Activated CD8-positive, alpha-beta T cell treated with anti-CD3 and anti-CD28 coated beads for 36 hours (primary cell): ENCODE measurements around the gene SCYGR2. TPM values are rescaled to one million over a fixed set of nuclear protein-coding genes. Genes with fewer than 3 reads are reported as not detected.

ENCODE experiments used
- ATAC-seq: fragments of 200-7000 bp; cut with Tn5 transposase; one replicate; pipeline ENCODE4 v1.10.0; 2021; ENCODE audit warnings: mild to moderate bottlenecking, moderate library complexity
- CTCF ChIA-PET: fragments of 350-600 bp; sonication (Branson Sonifier 250); formaldehyde crosslinking; loops from one replicate; lab custom pipeline; 2021; ENCODE audit warnings: antibody characterized with exemption; lab: Charles Lee
- POLR2A ChIA-PET: fragments of 350-600 bp; sonication (Branson Sonifier 250); formaldehyde crosslinking; loops from one replicate; lab custom pipeline; 2021; ENCODE audit warnings: antibody characterized with exemption; lab: Charles Lee
- DNase-seq: peaks from one replicate; pipeline ENCODE4 v3.0.0-alpha.2; 2020
- H3K27ac Mint-ChIP-seq: one replicate; pipeline ENCODE4 v1.8.0; 2021; ENCODE audit warnings: mild to moderate bottlenecking, mixed read lengths
- H3K27me3 Mint-ChIP-seq: one replicate; pipeline ENCODE4 v1.8.0; 2021; ENCODE audit warnings: mixed read lengths
- H3K36me3 Mint-ChIP-seq: one replicate; pipeline ENCODE4 v1.8.0; 2021; ENCODE audit warnings: low read depth, mixed read lengths
- H3K4me1 Mint-ChIP-seq: one replicate; pipeline ENCODE4 v1.8.0; 2021; ENCODE audit warnings: low read depth, mixed read lengths
- H3K4me3 Mint-ChIP-seq: one replicate; pipeline ENCODE4 v1.8.0; 2021; ENCODE audit warnings: mild to moderate bottlenecking, moderate library complexity, mixed read lengths
- H3K9me3 Mint-ChIP-seq: one replicate; pipeline ENCODE4 v1.8.0; 2021; ENCODE audit warnings: mixed read lengths
- intact Hi-C: fragments of 100-400 bp; cut with micrococcal nuclease; formaldehyde crosslinking; loops from one replicate; pipeline ENCODE4 v1.10.0; 2022
- total RNA-seq, 2 experiments: library from RNA; stranded (reverse); gene quantifications; one replicate each; pipeline ENCODE4 v1.2.3, GENCODE V29; 2021
- TF ChIP-seq, protein P1 (sequence below): fragments of 200-600 bp; IDR thresholded peaks from one replicate; pipeline ENCODE4 v1.8.0; 2022; ENCODE audit warnings: antibody characterized with exemption, mild to moderate bottlenecking

The SCYGR2 gene
- total RNA-seq, 2 experiments from 2014 or later = not detected

DNA sequence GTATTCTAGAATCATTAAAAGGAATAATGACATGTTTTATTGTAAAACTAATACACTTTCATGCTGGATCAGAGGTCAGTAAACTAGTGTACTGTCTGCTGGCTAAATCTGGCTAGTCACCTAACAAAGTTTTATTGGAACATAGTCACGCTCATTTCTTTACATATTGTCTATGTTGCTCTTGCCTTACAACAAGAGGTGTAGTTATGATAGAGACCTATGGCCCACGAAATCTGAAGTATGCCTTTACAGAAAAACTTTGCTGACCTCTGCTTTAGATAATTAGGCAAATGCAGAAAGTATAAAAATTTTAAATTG lies 29.9 kb upstream of the SCYGR2 start:
- intact Hi-C loops = no loop called here
- Mint-ChIP-seq H3K27me3 (no peaks in the 10 kb centered on the region), H3K36me3 (no peaks in the 10 kb centered on the region), H3K9me3 (no peaks in the 10 kb centered on the region), H3K4me1 (peaks cover 3% of the 10 kb centered on the region), H3K4me3 (no peak overlapping the region), H3K27ac (no peak overlapping the region)
- ChIA-PET POLR2A (no interaction called here), CTCF (no interaction called here)
- TF ChIP-seq, protein P1, sequence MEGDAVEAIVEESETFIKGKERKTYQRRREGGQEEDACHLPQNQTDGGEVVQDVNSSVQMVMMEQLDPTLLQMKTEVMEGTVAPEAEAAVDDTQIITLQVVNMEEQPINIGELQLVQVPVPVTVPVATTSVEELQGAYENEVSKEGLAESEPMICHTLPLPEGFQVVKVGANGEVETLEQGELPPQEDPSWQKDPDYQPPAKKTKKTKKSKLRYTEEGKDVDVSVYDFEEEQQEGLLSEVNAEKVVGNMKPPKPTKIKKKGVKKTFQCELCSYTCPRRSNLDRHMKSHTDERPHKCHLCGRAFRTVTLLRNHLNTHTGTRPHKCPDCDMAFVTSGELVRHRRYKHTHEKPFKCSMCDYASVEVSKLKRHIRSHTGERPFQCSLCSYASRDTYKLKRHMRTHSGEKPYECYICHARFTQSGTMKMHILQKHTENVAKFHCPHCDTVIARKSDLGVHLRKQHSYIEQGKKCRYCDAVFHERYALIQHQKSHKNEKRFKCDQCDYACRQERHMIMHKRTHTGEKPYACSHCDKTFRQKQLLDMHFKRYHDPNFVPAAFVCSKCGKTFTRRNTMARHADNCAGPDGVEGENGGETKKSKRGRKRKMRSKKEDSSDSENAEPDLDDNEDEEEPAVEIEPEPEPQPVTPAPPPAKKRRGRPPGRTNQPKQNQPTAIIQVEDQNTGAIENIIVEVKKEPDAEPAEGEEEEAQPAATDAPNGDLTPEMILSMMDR = no peak
- ATAC-seq = no peak
- DNase-seq = no peak

DNA sequence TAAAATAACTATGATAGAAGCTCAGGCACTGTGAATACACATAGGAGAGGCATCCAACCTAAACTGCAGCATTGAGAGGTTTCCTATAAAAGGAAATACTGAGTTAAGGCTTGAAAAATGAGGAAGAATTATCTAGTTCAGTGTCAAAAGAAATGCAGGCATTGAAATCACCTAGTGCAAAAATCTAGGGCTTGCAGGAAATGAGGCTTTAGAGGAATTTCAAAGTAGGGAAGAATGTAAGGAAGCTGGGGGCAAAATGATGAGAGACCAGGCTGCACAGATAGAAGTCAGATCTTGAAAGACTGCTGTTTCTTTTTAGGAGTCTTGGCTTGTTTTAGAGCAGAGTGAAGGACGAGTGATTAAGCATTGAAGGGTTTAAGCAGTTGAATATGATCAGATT lies 28.1 kb upstream of the SCYGR2 start:
- DNase-seq = no peak
- ChIA-PET CTCF (interaction anchor here (1.2 kb wide), 1 partner anchor 87 kb away, joined by 3 read pairs; no protein-coding TSS in a partner anchor), POLR2A (no interaction called here)
- Mint-ChIP-seq H3K4me1 (peaks cover 3% of the 10 kb centered on the region), H3K9me3 (no peaks in the 10 kb centered on the region), H3K36me3 (no peaks in the 10 kb centered on the region), H3K27me3 (no peaks in the 10 kb centered on the region), H3K4me3 (no peak overlapping the region), H3K27ac (no peak overlapping the region)
- intact Hi-C loops = loop anchor here (10.0 kb wide), 1 partner anchor 166 kb away; no protein-coding TSS in a partner anchor
- ATAC-seq = no peak
- TF ChIP-seq, protein P1 = no peak

DNA sequence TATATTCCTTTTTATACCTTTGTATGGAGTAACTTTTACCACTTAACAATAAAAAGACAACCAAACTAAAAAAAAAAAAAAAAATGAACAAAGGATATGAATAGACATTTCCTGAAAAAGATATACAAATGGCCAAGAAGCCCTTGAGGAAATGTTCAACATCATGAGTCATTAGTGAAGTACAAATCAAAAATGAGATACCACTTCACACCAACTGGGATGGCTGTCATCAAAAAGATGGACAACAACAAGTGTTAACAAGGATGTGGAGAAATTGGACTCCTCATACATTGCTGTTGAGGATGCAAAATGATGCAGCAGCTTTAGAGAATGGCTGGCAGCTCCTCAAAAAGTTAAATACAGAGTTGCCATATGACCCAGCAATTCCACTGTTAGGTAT lies 22.6 kb upstream of the SCYGR2 start:
- Mint-ChIP-seq H3K27me3 (peaks cover 19% of the 10 kb centered on the region), H3K27ac (no peak overlapping the region), H3K4me1 (no peaks in the 10 kb centered on the region), H3K36me3 (no peaks in the 10 kb centered on the region), H3K4me3 (no peak overlapping the region), H3K9me3 (no peaks in the 10 kb centered on the region)
- POLR2A ChIA-PET = no interaction called here
- DNase-seq = no peak
- TF ChIP-seq, protein P1 = no peak
- no peak for ATAC-seq
- intact Hi-C loops = loop anchor here (10.0 kb wide), 1 partner anchor 171 kb away; no protein-coding TSS in a partner anchor
- CTCF ChIA-PET = no interaction called here

DNA sequence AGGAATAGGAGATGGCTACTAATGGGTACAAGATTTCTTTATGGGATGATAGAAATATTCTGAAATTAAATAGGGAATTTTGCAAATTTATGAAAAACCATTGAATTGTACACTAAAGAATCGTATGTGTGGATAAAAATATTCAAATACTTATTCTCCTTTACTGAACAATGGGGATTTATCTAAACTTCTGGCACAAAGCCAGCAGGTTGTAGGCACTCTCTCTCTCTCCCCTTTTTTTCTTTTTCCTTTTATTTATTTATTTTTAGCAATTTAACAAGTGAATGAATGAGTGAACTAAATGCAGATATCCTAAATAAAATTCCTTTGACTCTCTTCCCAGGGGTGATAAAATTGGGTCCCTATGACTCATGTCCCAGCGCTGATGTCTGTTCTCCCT lies 21.9 kb upstream of the SCYGR2 start:
- H3K27ac Mint-ChIP-seq = no peak overlapping the region
- TF ChIP-seq, protein P1 = no peak
- H3K9me3 Mint-ChIP-seq = no peaks in the 10 kb centered on the region
- intact Hi-C loops = loop anchor here (10.0 kb wide), 1 partner anchor 172 kb away; no protein-coding TSS in a partner anchor
- no peaks in the 10 kb centered on the region for H3K36me3 Mint-ChIP-seq
- CTCF ChIA-PET = no interaction called here
- ATAC-seq (no peak), DNase-seq (no peak)
- no peaks in the 10 kb centered on the region for H3K4me1 Mint-ChIP-seq
- POLR2A ChIA-PET = no interaction called here
- peaks cover 21% of the 10 kb centered on the region for H3K27me3 Mint-ChIP-seq
- no peak overlapping the region for H3K4me3 Mint-ChIP-seq

DNA sequence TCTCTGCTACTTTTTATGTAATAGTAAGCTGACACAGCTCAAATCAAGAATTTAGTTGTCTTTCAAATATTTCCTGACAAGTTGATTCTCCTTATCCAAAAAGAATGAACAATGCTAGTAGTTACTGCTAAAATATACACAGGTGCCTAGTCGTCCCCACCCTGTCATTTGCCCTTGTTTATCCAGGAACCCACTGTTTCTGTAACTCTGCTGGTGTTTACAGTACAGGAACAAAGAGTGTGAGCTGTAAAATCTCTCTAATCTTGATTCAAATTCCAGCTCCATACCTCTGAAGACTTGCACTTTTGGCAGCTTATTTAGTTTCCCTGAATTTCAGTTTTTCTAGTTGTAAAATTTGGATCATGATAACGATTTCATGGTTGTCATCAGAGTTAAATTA lies 21.1 kb upstream of the SCYGR2 start:
- Mint-ChIP-seq H3K9me3 (peaks cover 2% of the 10 kb centered on the region), H3K36me3 (peaks cover 2% of the 10 kb centered on the region), H3K27me3 (peaks cover 24% of the 10 kb centered on the region), H3K4me1 (no peaks in the 10 kb centered on the region), H3K4me3 (no peak overlapping the region), H3K27ac (no peak overlapping the region)
- no peak for ATAC-seq
- ChIA-PET POLR2A (no interaction called here), CTCF (no interaction called here)
- intact Hi-C loops = loop anchor here (10.0 kb wide), 1 partner anchor 173 kb away; no protein-coding TSS in a partner anchor
- TF ChIP-seq, protein P1 = no peak
- DNase-seq = no peak
